Activated CD8-positive, alpha-beta memory T cell treated with anti-CD3 and anti-CD28 coated beads for 48 hours (primary cell): Measurements from ENCODE around the gene PRKCH.

Experiments used
- DNase-seq, 3 experiments: peaks; one replicate each; pipeline ENCODE4 v3.0.0-alpha.2; 2020; ENCODE audit warnings: low read depth in 2 of 3, low spot score in 2 of 3

The PRKCH gene

GRCh38 chr14:61581340-61581739 lies 260.0 kb downstream of the PRKCH start:
- no peak for DNase-seq

- no peak for DNase-seq
These were observed 260.7 kb downstream of the PRKCH start for GRCh38 chr14:61581955-61582615.

DNA sequence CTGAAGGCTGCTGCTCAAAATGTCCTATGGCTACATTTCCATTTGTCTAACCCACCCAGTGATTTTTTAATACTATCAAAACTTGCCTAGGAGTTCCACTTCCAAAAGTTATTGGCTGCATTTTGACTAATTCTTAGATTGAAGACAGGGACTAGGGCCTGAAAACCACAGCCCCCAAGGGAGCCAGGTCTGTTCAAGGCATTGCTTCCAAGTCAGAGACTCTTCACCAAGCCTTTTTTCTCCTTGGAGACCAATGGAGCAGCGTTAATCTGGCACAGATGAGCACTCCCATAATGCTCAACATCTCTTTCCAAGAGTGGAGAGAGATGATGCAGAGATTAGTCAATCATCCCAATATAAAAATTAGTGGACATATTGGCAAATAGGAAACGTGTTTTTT lies 261.4 kb downstream of the PRKCH start:
- DNase-seq, result no peak

- no peak for DNase-seq
These were observed 263.0 kb downstream of the PRKCH start for GRCh38 chr14:61584331-61584741.

DNA sequence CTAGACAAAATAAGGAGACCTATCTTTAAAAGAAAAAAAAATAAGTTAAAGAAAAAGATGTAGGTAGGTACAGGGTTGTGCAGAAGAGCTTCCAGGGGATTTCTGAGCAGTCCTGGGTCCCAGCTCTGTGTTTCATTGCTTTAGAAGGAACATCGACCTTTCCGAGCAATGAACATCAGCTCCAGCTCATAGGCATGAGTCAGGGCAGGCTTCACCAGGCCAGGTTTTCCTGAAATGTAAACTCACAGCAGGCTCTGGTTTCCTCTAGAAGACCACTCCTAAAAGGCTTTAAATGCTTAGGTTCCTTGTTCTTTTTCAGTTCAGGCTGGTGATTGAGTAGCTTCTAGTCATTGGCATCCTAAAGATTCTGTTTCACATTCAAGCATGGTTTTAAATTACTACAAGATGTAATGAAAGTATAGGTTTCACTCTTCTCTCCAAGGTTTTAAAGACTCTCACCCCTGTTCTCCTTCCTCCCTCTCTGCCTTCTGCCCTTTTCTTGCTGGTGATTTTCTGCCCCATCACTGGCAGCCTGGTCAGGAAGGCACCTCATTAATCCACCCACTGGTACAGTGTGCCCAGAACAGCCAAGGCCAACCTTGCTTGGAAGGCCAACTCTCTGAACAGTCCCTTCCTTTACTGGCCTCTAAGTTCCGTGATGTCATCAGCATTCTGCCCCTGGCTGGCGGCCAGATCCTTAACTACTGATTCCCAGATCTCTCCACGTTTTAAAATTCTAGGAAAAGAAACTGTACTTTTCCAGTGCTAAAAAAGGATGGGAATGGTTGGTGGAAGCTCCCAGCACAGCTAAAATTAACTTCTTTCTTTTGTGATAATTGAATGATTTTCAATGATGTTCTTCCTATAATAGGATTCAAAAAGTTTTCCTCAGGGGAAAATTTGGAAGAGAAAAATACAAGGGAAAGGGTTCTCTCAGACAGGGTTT lies 264.5 kb downstream of the PRKCH start:
- DNase-seq, result no peak

GRCh38 chr14:61586544-61587055 lies 265.2 kb downstream of the PRKCH start:
- DNase-seq, result no peak

GRCh38 chr14:61587081-61587713 lies 265.8 kb downstream of the PRKCH start:
- DNase-seq, result no peak

DNA sequence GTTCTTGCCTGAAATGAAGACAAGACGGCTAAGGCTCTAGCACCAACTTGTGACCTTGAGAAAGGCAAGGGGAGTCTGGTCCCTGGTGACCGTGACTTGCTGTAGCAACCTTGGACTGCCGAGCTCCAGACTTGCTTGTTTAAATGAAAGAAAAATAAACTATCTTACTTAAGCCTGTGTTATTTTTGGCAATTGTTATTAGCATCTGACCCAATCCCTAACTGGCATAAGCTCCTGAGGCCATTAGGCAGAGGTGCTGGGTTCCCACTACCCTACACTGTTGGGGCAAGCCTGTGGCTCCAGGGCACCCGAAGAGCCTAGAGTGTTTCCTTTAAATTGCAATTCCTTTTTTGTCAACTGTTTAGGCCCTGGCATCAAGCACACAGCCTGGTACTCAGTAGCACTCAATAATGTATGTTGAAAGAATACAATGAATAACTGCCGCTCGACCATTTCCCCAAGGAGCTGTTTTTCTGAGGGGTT lies 267.1 kb downstream of the PRKCH start:
- no peak for DNase-seq

DNA sequence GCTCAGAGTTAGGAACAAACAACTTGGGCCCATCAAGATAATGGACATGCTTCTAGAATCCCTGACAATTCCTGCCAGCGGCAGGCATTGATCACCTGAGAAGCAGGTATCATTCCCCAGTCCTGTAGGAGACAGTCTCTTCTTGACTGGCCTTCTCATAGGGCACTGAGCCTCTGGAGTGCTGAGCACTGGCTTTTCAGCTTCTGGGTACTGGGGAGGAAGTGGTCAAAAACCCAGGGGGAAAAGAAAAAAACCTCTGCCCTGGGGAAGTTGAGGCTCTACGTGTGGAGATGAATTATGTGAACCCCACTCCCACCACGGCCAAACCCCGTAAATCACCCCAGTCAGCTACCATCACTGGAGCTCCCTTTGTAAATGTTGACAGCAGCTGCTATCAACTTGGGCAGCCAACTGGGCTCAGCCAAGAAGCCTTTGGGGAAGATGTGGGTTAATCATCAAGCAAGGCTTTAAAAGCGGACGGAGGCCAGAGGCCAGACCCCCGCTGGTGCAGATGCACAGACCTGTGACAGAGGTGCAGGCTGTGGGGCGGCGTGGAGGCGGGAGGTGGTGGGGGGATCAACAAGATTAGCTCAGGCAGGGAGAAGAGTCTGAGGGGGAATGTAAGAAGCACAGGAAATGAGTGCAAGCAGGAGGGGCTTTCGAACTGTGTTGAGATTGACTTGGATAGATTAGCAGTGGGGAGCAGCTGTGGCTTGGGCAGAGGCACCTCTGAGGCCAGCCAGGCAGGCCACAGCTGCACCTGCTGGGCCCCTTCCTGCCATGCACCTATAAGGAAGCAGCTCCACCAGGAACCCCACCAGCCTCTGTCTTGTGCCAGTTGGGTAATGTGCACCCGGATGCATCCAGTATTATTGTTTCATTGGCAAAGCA lies 268.6 kb downstream of the PRKCH start:
- no peak for DNase-seq

- DNase-seq, result no peak
These were observed 270.5 kb downstream of the PRKCH start for GRCh38 chr14:61591862-61592261.

- DNase-seq, result no peak
These were observed 272.0 kb downstream of the PRKCH start for GRCh38 chr14:61593330-61593729.

GRCh38 chr14:61596990-61597389 lies 275.6 kb downstream of the PRKCH start:
- DNase-seq, result no peak

DNA sequence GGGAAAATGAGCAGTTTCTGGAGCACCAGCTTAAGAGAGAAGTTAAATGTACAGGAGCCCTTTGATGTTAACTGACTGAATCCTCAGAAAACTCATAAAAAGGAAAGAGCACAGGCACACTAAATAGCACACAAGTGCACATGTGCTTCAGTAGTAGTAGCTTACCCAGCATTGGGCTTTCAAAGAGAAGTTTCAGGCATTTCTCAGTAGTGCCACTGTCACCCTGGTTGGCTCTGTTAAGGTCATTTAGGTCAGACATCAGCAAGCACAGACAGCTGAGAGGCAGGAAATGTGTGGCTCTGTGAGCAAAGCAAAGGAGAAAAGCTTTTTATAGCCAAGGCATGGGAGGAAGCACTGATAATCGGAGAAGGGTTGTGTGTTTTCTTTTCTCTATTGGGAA lies 277.6 kb downstream of the PRKCH start:
- no peak for DNase-seq

- DNase-seq, result no peak
These were observed 278.6 kb downstream of the PRKCH start for GRCh38 chr14:61599942-61600341.
